GM18519 (cell line): Measurements from ENCODE around the gene COG1.

Source experiments
- ATAC-seq: cut with Tn5 transposase; IDR thresholded peaks from one replicate; pipeline ENCODE4 v1.9.1; 2021; ENCODE audit warnings: mild to moderate bottlenecking, moderate library complexity; ENCODE audit not compliant: unreplicated experiment, low FRiP score

COG1 gene

GRCh38 chr17:73170324-73170723 is 22.5 kb upstream of the COG1 start:
- no peak for ATAC-seq

- no peak for ATAC-seq
Observed at GRCh38 chr17:73172252-73172651, 20.6 kb upstream of the COG1 start.

- no peak for ATAC-seq
Observed at GRCh38 chr17:73174126-73174525, 18.7 kb upstream of the COG1 start.

GRCh38 chr17:73175962-73176565 is 16.8 kb upstream of the COG1 start:
- no peak for ATAC-seq

GRCh38 chr17:73179387-73179786 is 13.5 kb upstream of the COG1 start:
- ATAC-seq, result no peak

GRCh38 chr17:73179878-73180277 is 13.0 kb upstream of the COG1 start:
- no peak for ATAC-seq

- no peak for ATAC-seq
Observed at GRCh38 chr17:73182616-73183310, 10.1 kb upstream of the COG1 start.

GRCh38 chr17:73184136-73184993 is 8.5 kb upstream of the COG1 start:
- no peak for ATAC-seq

GRCh38 chr17:73186283-73187050 is 6.4 kb upstream of the COG1 start:
- no peak for ATAC-seq

GRCh38 chr17:73187203-73187769 is 5.6 kb upstream of the COG1 start:
- ATAC-seq, result no peak

GRCh38 chr17:73188011-73188410 is 4.8 kb upstream of the COG1 start:
- no peak for ATAC-seq

GRCh38 chr17:73189417-73190099 is 3.3 kb upstream of the COG1 start:
- no peak for ATAC-seq

- peak; percentile 31 for ATAC-seq
Observed at GRCh38 chr17:73191443-73192205, 1.2 kb upstream of the COG1 start.

GRCh38 chr17:73192206-73192893 is 505 bp upstream of the COG1 start:
- peak; percentile 45 for ATAC-seq

GRCh38 chr17:73194514-73195222 is 1.8 kb downstream of the COG1 start:
- ATAC-seq, result no peak

- no peak for ATAC-seq
Observed at GRCh38 chr17:73196500-73196899, 3.6 kb downstream of the COG1 start.

- ATAC-seq, result no peak
Observed at GRCh38 chr17:73197161-73197560, 4.3 kb downstream of the COG1 start.
